ENCODE measurements around the gene NHSL2.

Gene NHSL2

DNA sequence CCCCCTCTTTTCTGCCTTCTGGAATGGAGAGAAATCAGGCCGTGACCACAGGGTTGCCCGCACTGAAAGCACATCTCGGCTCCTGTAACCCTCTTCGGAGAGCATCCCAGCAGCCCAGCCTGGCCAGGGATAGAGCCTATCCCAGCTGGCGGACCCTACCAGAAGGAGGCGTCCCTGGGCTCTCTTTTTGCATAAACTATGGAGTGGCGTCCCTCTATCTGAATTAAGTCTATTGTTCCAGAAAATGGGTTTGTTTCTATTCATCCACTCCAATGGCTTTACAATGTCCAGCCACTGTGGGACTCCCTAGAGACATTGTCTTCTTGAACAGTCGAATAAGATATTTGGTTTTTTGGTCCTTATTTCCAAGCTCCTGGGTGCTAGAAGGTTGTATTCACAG lies 689 bp upstream of the NHSL2 start:
- DNase-seq, result peak; percentile 35
- Mint-ChIP-seq H3K4me3 (peak overlapping the region; percentile 88), H3K36me3 (ENCODE audit: low read depth) (no peaks in the 10 kb centered on the region), H3K9me3 (peaks cover 58% of the 10 kb centered on the region), H3K27ac (no peak overlapping the region), H3K27me3 (ENCODE audit: low read depth, poor library complexity) (peaks cover 19% of the 10 kb centered on the region), H3K4me1 (peaks cover 64% of the 10 kb centered on the region)
- TF ChIP-seq, protein P1, sequence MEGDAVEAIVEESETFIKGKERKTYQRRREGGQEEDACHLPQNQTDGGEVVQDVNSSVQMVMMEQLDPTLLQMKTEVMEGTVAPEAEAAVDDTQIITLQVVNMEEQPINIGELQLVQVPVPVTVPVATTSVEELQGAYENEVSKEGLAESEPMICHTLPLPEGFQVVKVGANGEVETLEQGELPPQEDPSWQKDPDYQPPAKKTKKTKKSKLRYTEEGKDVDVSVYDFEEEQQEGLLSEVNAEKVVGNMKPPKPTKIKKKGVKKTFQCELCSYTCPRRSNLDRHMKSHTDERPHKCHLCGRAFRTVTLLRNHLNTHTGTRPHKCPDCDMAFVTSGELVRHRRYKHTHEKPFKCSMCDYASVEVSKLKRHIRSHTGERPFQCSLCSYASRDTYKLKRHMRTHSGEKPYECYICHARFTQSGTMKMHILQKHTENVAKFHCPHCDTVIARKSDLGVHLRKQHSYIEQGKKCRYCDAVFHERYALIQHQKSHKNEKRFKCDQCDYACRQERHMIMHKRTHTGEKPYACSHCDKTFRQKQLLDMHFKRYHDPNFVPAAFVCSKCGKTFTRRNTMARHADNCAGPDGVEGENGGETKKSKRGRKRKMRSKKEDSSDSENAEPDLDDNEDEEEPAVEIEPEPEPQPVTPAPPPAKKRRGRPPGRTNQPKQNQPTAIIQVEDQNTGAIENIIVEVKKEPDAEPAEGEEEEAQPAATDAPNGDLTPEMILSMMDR (IDR thresholded peaks at IDR 0.05), result no peak

DNA sequence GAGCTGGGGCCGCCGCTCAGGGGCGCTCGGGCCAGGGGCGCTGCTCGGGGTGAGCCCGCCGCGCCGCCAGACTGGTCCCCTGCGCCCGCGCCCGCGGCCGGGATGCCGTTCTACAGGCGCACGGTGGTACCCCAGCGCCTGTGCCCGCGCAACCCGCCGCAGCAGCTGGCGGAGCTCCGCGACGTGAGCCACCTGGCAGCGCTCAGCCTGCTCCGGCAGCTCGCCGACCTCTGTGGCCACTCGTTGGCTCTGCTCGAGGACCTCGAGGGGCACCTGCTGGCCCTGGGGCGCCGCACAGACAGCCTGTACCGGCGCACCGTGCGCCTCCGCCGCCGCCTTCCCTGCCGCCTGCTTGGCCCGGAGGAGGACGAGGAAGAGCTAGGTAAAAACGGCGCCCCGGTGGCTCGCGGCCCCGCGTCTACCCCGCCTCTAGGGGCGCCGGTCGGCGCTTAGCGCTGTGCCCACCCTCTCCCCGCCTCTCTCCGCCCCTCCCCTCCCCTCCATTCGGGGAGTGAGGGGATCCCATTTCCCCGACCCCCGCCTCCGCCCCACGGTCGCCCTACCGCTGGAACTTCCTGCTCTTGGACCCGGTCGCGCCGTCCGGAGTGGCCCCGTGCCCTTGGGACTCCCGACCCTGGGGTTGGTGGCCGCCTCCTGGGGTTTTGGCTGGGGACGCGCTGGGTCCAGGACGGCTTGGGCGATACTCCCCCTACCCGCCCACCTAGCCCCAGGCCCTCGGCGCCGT lies 513 bp downstream of the NHSL2 start:
- H3K27ac Mint-ChIP-seq, result no peak overlapping the region
- H3K27me3 Mint-ChIP-seq (ENCODE audit: low read depth, poor library complexity), result peaks cover 21% of the 10 kb centered on the region
- peaks cover 54% of the 10 kb centered on the region for H3K9me3 Mint-ChIP-seq
- no peaks in the 10 kb centered on the region for H3K36me3 Mint-ChIP-seq (ENCODE audit: low read depth)
- DNase-seq, result peak; percentile 67
- TF ChIP-seq, protein P1 (IDR thresholded peaks at IDR 0.05), result peak; percentile 43
- H3K4me1 Mint-ChIP-seq, result peaks cover 64% of the 10 kb centered on the region
- peak overlapping the region; percentile 81 for H3K4me3 Mint-ChIP-seq

DNA sequence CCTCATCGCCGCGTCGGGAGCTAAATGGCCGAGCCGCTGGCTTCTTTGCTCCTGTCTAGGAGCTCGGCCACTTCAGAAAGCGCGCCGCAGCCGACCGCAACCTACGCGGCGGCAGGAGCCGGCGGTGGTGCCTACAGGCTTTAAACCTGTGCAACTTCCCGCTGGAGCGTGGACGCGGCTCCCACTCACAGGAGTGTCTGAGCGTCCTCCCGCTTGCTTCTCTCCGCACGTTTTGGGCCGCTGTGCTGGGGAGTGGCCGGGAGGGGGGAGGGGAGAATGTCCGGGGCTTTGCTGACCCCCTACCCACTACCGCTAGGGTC lies 1.0 kb downstream of the NHSL2 start:
- Mint-ChIP-seq H3K9me3 (peaks cover 54% of the 10 kb centered on the region), H3K27me3 (ENCODE audit: low read depth, poor library complexity) (peaks cover 21% of the 10 kb centered on the region), H3K27ac (no peak overlapping the region), H3K4me3 (peak overlapping the region; percentile 81), H3K4me1 (peaks cover 59% of the 10 kb centered on the region), H3K36me3 (ENCODE audit: low read depth) (no peaks in the 10 kb centered on the region)
- peak; percentile 50 for DNase-seq
- TF ChIP-seq, protein P1 (IDR thresholded peaks at IDR 0.05), result no peak

DNA sequence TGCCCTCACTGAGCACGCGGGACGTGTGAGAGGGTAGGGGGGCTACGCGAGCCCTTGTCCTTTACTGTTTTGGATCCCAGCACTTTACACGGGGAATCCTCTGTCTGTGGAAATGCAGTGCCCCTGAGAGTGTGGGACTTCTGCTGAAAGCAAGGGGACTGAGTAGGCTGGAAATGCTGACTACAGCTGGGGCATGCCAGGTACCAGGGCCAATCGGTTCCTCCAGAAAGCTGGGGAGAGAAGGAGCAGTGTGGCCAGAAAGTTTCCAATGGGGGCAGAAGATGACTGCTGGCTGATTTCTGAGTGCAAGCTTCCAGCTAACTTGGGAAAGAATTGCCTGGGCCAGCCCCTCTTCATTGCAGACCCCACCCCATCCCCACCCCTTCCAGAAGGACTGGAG lies 1.5 kb downstream of the NHSL2 start:
- no peaks in the 10 kb centered on the region for H3K36me3 Mint-ChIP-seq (ENCODE audit: low read depth)
- H3K27me3 Mint-ChIP-seq (ENCODE audit: low read depth, poor library complexity), result peaks cover 21% of the 10 kb centered on the region
- H3K4me3 Mint-ChIP-seq, result peak overlapping the region; percentile 81
- TF ChIP-seq, protein P1 (IDR thresholded peaks at IDR 0.05), result no peak
- peaks cover 56% of the 10 kb centered on the region for H3K4me1 Mint-ChIP-seq
- peaks cover 54% of the 10 kb centered on the region for H3K9me3 Mint-ChIP-seq
- H3K27ac Mint-ChIP-seq, result no peak overlapping the region
- DNase-seq, result no peak

DNA sequence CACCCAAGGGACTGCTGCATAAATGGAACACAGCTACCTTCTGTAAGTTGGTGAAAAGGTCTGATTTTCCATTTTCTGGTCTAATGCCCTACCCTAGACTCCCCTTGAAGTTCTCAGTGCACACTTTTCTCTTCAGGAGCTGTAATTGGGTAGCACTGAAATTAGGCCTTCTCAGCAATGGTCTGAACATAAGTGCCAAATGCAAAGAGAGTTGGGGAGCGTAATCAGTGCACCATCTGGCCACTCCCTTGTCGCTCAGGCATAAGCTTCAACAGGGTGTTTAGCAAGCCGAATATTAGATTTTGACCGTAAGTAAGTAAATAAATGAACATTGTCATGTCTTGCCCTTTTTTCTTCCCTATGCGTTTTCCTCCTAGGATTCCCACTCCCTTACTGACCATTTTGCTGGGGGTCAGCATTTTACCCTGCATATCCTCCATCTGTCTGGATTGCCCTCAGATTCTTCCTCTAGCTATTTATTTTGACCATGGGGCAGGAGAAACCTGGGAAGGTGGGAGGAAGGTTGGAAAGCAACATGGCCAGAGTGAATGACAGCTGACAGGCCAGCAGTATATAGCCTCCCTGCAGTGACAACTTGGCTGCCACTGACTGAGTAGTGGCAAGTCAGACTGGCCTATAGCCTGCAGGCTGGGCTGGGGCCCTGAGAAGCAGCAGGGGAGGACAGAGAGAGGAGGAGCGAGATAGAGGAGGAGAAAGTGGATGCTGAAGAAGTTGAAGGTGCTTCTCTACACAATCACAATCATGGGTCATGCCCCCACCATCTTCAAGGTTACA lies 2.7 kb downstream of the NHSL2 start:
- H3K4me1 Mint-ChIP-seq, result peaks cover 57% of the 10 kb centered on the region
- H3K27me3 Mint-ChIP-seq (ENCODE audit: low read depth, poor library complexity), result peaks cover 15% of the 10 kb centered on the region
- peaks cover 46% of the 10 kb centered on the region for H3K9me3 Mint-ChIP-seq
- no peaks in the 10 kb centered on the region for H3K36me3 Mint-ChIP-seq (ENCODE audit: low read depth)
- peak overlapping the region; percentile 81 for H3K4me3 Mint-ChIP-seq
- no peak overlapping the region for H3K27ac Mint-ChIP-seq
- TF ChIP-seq, protein P1 (IDR thresholded peaks at IDR 0.05), result no peak
- no peak for DNase-seq
